Astrocyte (in vitro differentiated cells and primary cell): ENCODE data around the gene PRPSAP1.

Experiments used
- CTCF ChIP-seq: IDR thresholded peaks from 2 replicates; pipeline ENCODE4 v1.5.1; 2011; ENCODE audit warnings: low read depth, mild to moderate bottlenecking, inconsistent platforms, low read length, moderate library complexity; ENCODE audit not compliant: insufficient read depth
- EZH2 ChIP-seq: IDR thresholded peaks from 2 replicates; pipeline ENCODE4 v1.6.1; 2012; ENCODE audit warnings: mild to moderate bottlenecking, low read length, inconsistent platforms; ENCODE audit not compliant: insufficient read depth

- no peak for TF ChIP-seq CTCF
- TF ChIP-seq EZH2: no peak
Observed at GRCh38 chr17:76262732-76263344, 90.9 kb downstream of the PRPSAP1 start.
